NCI-H2196 treated with DMSO at 0.1 percent for 48 hours (cell line): ENCODE measurements around the gene ATRIP.

Source experiments
- DNase-seq: peaks from one replicate; lab custom pipeline; 2025; ENCODE audit not compliant: unreplicated experiment; lab: John Stamatoyannopoulos, UW

ATRIP gene

GRCh38 chr3:48423241-48423882 lies 23.2 kb upstream of the ATRIP start:
- no peak for DNase-seq

- DNase-seq: no peak
Measured at GRCh38 chr3:48423883-48424695, 22.4 kb upstream of the ATRIP start.

- no peak for DNase-seq
Measured at GRCh38 chr3:48425281-48425812, 21.2 kb upstream of the ATRIP start.

- no peak for DNase-seq
Measured at GRCh38 chr3:48426401-48426909, 20.1 kb upstream of the ATRIP start.

- no peak for DNase-seq
Measured at GRCh38 chr3:48426944-48427629, 19.4 kb upstream of the ATRIP start.

- DNase-seq: no peak
Measured at GRCh38 chr3:48427630-48427962, 18.9 kb upstream of the ATRIP start.

GRCh38 chr3:48428088-48428571 lies 18.4 kb upstream of the ATRIP start:
- DNase-seq: no peak

- DNase-seq: no peak
Measured at GRCh38 chr3:48428572-48429316, 17.8 kb upstream of the ATRIP start.

- DNase-seq: peak; percentile 50
Measured at GRCh38 chr3:48429317-48429959, 17.1 kb upstream of the ATRIP start.

- DNase-seq: peak; percentile 39
Measured at GRCh38 chr3:48429960-48430707, 16.4 kb upstream of the ATRIP start, which contains the start of gene PLXNB1. Gene PLXNB1 (minus strand): TSS chr3:48430086. CDS start chr3:48424611, 5,475 bp downstream.

GRCh38 chr3:48430708-48431101 lies 15.8 kb upstream of the ATRIP start:
- no peak for DNase-seq

GRCh38 chr3:48431224-48432029 lies 15.1 kb upstream of the ATRIP start:
- DNase-seq: no peak

- no peak for DNase-seq
Measured at GRCh38 chr3:48432411-48433371, 13.8 kb upstream of the ATRIP start.

- no peak for DNase-seq
Measured at GRCh38 chr3:48433472-48434118, 12.9 kb upstream of the ATRIP start.

- no peak for DNase-seq
Measured at GRCh38 chr3:48434591-48435222, 11.8 kb upstream of the ATRIP start.

GRCh38 chr3:48435223-48435595 lies 11.3 kb upstream of the ATRIP start:
- DNase-seq: no peak
